ENCODE data around the gene TMEM31.
"Not testable (repeated sequence)": the region's sequence is repeated elsewhere in the genome, so short reads cannot be mapped to it uniquely, and the experiment has no call there.

TMEM31 gene

DNA sequence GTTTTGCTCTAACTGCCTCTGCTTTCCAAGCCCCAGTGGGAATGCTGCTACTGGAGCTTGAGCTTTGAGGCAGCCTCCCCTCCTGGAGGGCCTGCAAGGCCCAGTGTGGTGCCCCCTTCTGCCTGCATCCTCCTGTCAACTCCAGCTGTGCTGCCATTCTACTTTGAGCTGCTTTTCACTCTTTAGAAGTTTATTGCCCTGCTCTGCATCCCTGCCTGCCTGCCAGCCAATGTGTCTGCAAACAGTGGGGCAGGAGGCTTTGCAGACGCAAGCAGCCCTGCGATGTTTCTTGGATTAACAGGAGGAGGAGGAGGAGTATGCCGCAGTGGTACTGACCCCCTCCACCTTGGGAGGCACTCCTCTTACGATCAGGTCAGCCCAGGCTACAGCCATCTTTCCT is 16.4 kb downstream of the TMEM31 start:
- DNase-seq: no peak

DNA sequence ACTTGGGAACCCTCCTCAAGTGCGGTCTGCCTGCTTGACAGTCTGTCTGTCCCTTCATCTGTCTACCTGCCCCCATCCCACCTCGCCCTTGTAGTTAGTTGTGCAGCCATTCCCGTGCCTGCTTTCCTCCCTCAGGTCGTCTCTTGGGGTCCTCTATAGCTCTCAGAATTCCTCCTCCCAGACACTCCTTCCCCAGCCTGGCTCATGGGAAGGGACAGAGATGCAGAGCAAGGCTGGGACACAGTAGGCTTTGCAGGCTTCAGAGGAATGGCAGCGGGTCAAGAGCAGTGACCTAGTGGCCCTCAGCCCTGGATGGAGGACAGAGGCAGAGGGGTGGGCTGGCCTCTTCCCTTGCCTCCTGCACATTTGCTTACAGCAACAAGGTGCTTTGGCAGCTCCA is 18.3 kb downstream of the TMEM31 start:
- DNase-seq: no peak

DNA sequence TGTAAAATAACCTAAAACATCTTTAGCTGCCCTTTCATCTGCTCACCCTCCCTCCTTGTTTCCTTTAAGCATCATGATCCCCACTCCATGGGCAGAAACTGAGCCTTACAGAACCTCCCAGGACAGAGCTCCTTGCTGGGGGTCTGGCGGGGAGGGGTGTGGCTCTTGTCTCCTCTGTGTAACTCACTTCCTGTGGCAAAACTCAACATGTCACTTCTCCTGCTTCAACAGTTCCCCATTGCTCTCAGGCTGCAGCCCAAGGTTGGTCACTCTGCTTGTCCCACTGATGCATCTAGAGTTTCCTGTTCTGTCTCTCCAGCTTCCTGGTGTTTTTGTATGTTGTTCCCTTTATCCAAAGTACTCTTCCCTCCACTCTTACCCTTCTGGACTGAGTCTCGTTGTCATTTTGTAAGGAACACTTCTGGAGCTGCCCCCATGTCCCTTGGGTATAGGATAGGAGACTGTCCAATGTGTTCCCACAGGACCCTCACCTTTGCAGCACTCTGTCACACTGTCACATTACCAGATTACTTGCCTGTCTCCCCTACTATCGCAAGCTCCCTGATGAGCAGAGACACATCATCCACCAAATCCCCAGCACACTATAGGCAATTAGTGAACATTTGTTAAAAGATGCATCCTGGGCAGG is 19.6 kb downstream of the TMEM31 start:
- no peak for DNase-seq

DNA sequence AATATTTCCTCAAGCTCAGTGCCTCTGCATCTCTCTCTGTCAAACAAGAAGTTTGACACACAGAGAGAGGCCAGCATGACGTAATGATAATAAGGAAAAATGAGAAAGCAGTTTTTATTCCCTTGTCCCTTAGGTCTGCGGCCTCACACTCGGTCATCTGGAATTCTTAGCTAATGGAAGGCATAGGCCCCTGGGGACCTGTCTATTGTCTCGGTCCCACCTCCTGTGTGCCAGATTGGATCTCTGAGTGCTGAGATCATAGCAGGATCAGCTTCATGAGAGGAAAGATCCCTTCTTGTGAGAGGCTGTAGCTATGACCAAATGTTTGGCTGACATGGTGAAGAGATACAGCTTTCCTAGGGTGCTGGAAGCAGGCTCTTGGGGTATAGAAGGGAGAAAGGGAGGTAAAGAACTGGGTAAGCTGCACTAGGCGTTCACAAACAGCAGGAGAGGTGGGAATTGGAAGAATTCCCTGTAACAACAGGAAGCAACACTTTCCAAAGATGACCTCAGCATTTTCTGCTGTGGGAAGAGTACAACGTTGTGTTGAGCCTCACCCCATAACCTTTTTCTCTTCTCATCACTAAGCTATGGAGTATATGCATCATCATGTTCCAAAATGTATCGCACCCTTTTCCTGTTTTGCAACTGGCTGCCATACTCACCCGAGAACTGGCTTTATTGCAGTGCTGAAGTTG is 20.2 kb downstream of the TMEM31 start:
- DNase-seq: no peak

DNA sequence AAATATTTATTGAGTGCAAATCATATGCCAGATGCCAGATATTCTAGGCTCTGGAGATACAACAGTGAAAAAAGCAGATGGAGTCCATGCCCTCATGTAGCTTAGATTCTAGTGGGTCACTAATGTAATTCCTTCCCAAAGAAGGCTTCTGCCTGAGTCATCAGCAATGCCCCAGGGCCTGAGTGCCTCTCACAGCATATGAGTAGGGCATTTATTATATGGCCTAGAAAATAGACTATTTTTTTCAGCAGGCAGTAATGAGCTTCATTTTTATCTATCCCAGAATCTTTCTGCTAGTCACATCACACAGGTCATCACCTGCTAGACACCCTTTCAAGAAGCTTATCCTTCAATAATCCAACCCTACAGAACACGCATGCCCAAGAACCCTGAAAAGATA is 22.3 kb downstream of the TMEM31 start:
- no peak for DNase-seq

DNA sequence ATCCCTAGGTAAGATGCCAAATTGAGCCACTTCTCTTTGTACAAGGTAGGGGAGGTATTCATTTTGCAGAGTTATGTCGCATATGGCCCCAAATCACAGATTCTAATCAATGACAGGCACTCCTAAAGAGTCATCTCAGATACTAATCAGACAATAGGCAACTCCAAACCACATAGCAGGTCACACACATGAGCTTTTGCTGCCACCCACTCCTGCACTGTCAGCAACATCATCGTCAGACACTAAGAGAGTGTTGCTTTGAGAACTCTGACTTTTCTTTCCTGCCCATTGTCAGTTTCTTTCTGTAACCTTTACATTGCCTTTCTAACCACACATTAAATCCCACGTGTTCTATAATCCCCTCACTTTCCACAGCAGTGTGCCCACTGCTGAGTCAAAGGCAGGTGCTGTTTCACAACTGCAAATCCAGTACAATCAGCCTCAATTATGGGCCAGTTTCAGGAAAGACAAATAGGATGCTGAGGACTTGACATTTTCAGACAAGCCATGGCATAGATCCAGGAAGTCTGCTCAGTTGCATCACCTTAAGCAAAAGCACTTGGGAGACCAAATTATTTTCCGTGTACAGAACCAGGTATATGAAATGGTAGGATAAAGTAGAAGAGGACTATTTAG is 23.5 kb downstream of the TMEM31 start:
- no peak for DNase-seq

DNA sequence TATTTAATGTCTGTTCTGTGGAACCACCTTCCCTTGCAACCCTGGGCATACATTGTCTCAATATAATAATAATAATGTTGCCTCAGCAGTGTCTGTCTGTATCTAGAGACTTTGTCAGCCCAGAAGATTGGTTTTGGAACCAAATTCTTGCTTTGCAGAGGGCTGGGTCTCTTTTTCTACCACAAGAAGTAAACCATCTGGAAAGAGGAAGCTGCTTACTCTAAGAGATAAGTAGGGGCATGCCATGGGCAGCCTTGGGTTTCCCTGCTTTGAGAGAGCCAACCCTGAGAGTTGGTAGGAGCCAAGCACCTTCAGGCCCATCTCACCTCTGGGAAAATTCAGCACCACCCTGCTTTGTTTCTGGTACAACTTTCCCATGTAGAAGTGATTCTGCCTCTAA is 27.0 kb downstream of the TMEM31 start:
- no peak for DNase-seq

DNA sequence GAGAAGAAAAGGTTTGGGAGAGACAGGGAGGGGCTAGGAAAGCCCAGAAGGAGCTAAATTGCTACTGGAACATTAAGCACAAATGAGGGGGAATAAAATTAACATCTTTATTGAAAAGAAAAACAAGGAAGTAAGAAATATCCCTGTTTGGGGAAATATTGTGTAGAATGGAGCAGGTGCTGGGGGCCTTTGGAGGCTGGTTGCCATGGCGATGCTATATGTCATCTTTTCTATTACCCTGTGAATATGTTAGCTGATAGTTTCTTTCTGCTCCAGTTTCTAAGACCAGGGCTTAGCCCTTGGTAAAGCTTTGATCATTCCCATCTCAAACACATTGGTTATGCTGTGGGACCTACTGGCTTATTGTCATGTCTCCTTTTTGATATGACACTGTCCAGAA is 28.7 kb downstream of the TMEM31 start:
- DNase-seq: no peak

DNA sequence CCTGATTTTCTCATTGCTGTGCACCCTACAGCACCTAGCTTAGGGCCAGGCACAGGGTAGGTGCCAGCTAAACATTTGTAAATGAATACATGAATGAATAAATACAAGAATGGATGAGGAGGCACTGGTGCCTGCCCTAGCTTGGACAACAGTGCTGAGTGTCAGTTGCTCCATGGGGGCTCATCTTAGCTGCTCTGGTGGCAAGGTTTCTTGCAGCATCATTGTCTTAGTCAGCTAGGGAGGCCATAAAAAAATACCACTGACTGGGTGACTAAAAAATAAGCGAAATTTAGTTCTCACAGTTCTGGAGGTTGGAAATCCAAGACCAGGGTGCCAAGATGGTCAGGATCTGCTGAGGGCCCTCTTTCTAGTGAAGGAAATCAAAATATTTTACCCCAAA is 31.2 kb downstream of the TMEM31 start:
- DNase-seq: no peak

DNA sequence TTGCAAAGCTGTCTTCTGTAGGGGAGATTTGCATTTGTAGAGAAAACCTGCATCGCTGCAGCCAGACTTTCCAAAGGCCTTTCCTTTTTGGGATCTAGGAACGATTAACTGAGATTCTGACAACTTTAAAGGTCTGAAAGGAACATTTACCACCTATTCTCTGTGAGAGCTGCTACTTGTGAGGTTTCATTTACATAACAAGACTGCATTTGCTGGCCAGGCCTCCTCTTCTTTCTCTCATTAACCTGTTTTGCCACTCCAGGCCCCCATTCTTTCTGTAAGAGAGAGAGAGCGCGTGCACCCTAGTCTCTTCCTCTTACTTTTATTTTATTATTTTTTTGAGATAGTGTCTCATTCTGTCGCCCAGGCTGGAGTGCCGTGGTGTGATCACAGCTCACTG is 31.6 kb downstream of the TMEM31 start:
- DNase-seq: no peak

DNA sequence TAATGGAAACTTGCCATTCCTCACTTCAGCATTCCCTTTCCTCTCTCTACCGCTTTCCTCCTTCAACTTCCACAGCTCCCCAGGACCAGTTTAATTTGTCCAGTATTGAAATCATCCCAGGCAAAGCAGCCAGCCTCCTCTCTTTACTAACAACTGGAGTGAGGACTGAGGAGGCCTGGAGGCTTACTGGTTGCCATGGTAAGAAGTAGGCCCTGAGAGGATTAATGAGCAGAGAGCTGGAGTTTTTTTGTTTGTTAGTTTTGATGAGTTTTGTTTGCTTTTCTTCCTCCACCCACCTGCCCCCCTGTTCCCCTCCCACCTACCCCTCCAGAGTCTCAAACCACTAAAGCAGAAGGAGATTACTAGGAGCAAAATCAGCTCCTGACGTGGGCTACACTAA is 36.5 kb downstream of the TMEM31 start:
- DNase-seq: no peak

DNA sequence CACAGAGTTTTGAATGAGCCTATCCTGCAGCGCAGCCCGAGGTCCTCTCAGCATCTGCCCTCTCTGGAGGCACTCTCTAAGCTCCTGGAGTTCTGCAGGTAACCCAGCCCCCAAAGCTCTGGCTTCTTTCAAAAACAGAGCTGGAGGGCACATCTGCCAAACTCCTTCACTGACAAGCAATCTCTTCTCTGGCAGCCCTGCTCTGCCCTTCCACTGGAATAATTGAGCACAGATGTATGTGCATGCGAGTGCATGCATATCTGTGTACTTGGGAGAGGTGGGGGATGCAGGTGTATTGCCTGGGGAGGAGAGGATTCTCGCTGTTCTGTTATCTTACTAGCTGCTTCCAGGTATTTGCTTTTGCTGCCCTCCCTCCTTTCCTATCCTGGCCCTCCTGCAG is 43.7 kb downstream of the TMEM31 start:
- no peak for DNase-seq

DNA sequence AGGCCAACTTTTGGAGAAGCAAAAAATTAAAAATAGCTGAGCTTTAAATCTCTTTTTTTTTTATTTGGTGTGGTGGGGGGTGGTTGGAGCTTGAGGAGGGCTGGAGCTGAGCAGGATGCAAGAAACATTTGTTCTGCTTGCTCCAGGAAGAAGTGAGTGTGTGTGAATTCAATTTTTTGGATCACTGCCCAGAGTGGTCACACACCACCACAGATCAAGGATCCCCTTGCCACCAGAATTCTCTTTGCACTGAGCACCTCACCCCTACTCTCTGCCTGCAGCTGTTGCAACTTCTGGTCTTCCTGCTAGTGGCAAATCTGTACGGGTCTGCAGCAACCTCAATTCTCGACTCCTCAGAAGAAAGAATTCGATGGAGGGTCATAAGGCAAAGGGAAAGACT is 46.0 kb downstream of the TMEM31 start:
- no peak for DNase-seq

DNA sequence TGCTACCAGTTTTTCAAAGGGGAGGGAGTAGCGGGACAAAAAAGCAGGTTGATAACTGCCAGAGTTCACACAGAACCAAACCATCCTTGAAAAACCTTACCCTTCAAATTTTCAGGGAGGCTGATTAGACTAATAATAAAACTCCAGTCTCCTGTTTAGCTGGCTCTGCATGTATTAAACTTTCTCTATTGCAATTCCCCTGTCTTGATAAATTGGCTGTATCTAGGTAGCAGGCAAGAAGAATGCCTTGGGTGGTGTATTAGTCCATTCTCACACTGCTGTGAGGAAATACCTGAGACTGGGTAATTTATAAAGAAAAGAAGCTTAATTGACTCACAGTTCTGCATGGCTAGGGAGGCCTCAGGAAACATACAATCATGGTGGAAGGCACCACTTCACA is 47.8 kb downstream of the TMEM31 start:
- DNase-seq: no peak

DNA sequence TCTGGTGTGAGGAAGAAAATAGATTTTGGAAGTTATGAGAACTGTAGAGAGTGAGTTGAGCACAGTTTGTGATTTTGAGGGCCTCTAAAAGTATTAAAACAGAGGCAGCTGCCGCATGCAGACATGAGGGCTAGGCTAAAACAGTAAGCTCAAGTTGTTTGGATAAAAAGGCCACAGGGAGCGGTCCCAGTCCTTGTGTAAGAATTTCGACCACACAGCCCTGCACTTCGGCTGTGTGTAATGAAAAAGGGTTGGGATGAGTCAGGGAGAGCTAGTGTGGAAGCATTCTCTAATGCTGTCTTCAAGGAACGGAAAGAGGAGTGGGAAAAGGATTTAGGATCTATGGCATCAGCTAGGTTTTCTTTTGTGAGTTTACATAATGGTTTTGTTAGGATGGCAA is 52.8 kb downstream of the TMEM31 start:
- not testable (repeated sequence) for DNase-seq

Data from activated effector memory CD4-positive, alpha-beta T cell treated with Interleukin-2 at 50 U/mL for 16 hours (primary cell).